DMS 273 (cell line): Measurements from ENCODE around the gene THOC3.
"Not testable (repeated sequence)": the region's sequence is repeated elsewhere in the genome, so short reads cannot be mapped to it uniquely, and the experiment has no call there.

Experiments
- DNase-seq: peaks from one replicate; lab custom pipeline; 2025; ENCODE audit not compliant: unreplicated experiment; lab: John Stamatoyannopoulos, UW

THOC3 gene

GRCh38 chr5:175940632-175941031 lies 27.5 kb downstream of the THOC3 start:
- not testable (repeated sequence) for DNase-seq

GRCh38 chr5:175938489-175938888 lies 29.6 kb downstream of the THOC3 start:
- DNase-seq = not testable (repeated sequence)

DNA sequence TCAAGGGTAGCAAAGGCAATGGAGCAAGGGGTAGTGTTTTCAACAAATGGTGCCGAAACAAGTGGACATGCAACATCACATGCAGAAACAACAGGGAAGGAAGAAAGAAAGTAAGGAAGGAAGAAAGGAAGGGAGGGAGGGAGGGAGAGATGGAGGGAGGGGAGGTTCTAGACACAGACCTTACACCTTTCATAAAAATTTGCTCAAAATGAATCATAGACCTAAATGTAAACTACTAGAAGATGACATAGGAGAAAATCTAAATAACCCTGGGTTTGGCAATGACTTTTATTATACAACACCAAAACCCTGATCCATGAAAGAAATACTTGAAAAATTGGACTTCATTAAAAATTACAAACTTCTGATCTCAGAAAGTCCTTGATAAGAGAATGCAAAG lies 39.4 kb downstream of the THOC3 start:
- DNase-seq = not testable (repeated sequence)

DNA sequence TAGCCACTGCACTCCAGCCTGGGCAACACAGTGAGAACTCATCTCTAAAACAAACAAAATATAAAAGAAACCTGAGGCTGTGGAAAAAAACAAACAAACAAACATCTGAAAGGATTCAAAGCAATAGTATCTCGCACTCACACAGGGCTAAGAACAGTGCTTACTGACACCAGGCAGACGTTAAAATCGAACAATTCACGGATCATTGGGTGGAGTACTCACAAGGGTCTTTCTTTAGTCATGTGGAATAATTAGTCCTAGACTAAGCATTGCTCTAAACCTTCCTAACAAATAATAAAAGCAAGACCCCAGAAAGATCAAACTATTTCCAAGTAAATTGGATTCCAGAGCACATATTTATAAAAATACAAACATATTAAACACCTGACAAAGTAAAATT lies 43.0 kb downstream of the THOC3 start:
- DNase-seq = not testable (repeated sequence)

- no peak for DNase-seq
Observed at GRCh38 chr5:175922192-175922885, 45.8 kb downstream of the THOC3 start.

GRCh38 chr5:175921061-175921730 lies 46.9 kb downstream of the THOC3 start:
- DNase-seq = no peak

- DNase-seq = no peak
Observed at GRCh38 chr5:175920231-175920811, 47.8 kb downstream of the THOC3 start.

DNA sequence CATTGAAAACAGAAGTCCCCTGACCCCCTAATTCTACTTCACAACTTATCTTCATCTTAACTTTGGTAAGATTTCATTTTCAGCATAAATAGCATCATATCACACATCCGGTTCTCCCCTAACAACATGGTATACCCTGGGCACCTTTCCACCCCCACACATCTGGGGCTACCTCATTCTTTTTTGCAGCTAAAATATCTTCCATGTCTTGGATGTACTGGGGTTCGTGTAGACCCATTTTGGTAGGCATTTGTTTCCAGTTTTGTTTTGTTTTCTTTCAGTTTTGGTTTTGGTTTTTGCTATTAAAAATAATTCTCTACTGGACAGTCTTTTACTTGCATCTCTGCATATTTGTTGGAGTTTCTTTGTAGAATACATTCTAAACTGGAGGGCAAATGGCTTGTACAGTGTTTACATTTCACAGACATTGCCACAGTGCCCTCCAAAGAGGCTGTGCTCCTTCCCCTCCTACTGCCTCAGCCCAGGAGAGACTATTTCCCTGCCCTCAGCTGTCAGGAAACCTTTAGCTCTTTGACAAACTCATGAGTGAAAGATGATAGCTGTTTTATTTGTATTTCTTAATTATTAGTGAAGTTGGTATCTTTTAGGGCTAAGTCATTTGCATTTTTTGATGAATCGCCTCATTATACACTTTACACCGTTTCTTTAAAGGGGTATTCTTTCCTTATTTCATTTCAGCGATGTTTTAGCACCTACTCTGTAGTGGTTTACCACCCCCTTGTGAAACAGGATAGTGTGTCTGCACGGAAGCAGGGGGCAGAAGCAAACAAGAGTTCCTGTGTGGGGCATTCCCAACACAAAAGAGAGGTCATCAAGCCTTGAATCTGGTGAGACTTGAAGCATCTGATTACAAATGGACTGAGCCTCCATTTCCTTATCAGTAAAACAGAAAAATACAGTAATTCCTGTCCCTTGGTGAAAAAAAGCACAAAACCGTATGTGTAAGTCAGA lies 52.8 kb downstream of the THOC3 start:
- DNase-seq = not testable (repeated sequence)

DNA sequence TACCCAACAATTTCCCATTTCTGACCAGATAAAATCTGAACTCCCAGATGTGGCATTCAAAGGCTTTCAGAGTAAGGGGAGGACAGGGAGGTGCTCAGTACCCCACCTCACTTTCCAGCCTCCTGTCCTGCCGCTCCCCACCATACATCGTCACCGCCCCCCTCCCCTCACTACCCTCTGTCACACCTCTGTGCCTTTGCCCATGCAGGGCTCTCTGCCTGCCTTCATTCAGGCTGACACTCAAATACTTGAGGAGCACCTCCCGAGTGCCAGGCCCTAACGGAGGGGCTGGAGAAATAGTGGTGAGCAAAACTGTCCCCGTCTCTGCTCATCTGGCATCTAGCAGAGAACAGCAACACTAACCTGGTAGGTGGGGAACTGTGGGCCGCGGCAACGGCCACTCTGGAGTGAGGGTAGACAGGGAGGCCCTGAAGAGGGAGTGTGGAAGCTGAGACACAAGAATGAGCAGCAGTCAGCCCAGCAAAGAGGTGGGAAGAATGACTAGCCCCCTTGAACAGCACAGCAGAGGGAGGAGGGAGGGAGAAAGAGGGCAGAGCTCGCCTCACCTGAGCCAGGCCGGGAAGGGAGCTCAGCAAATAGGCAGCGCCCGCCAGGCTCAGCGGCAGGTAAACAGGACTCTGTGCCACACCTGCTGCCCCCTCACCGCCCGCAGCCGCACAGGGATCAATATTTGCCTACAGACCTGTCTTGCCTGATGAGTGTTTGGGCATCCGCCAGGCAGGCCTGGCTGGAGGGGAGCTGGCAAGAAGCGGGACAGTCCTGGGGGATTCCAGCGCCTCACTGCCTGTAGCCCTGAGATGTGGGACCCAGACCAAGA lies 54.1 kb downstream of the THOC3 start:
- DNase-seq = not testable (repeated sequence)

DNA sequence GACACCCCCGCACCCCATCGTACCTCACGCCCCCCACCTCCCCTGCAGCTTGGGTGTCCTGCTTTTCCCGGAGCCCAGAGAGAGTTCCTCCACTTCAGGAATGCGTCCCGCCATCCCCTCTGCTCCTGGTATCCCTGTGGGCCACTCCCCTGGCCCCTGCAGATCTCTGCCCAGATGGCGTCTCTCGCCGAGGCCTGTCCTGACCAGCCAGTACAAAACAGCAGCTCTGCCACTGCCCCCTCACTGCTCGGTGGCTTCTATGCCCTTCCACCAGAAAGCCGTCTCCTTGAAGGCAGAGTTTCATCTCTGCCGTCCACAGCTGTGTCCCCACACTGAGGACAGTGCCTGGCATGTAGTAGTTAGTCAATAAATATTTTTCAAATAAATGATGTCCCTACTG lies 58.0 kb downstream of the THOC3 start:
- not testable (repeated sequence) for DNase-seq
